DOHH2 (cell line): ENCODE data around the gene NME3.

Experiments used
- H3F3A ChIP-seq: fragments of 200-600 bp; sonication (generic), shearing (Covaris generic); 2 replicates; pipeline ENCODE4 v1.6.0; 2016; ENCODE audit warnings: antibody characterized with exemption, mild to moderate bottlenecking; ENCODE audit not compliant: control insufficient read depth, insufficient read depth
- H3K27ac ChIP-seq: fragments of 200-600 bp; sonication (generic); 2 replicates; pipeline ENCODE4 v1.5.1; 2014; ENCODE audit warnings: low read depth, mild to moderate bottlenecking, low read length, moderate library complexity
- H3K27me3 ChIP-seq: fragments of 200-600 bp; sonication (generic); 2 replicates; pipeline ENCODE4 v1.6.1; 2014; ENCODE audit warnings: mild to moderate bottlenecking, low read length, mixed read lengths; ENCODE audit not compliant: control insufficient read depth
- H3K36me3 ChIP-seq: fragments of 200-600 bp; sonication (generic); 2 replicates; pipeline ENCODE4 v1.6.1; 2014; ENCODE audit warnings: mild to moderate bottlenecking, low read length, moderate library complexity, mixed read lengths; ENCODE audit not compliant: control insufficient read depth
- H3K4me1 ChIP-seq: fragments of 200-600 bp; sonication (generic); 2 replicates; pipeline ENCODE4 v1.6.1; 2014; ENCODE audit warnings: mild to moderate bottlenecking, low read length, mixed read lengths; ENCODE audit not compliant: control insufficient read depth
- H3K4me2 ChIP-seq: fragments of 200-600 bp; sonication (generic); 2 replicates; pipeline ENCODE4 v1.6.0; 2014; ENCODE audit warnings: mild to moderate bottlenecking, low read length, moderate library complexity
- H3K4me3 ChIP-seq: fragments of 200-600 bp; sonication (generic); 2 replicates; pipeline ENCODE4 v1.5.1; 2014; ENCODE audit warnings: mild to moderate bottlenecking, low read length, mixed read lengths
- H3K79me2 ChIP-seq: fragments of 200-600 bp; sonication (generic); 2 replicates; pipeline ENCODE4 v1.6.1; 2014; ENCODE audit warnings: mild to moderate bottlenecking, low read length, mixed read lengths; ENCODE audit not compliant: control insufficient read depth
- H3K9me2 ChIP-seq: fragments of 200-600 bp; sonication (generic); replicated peaks from 2 replicates; pipeline ENCODE4 v1.6.1; 2014; ENCODE audit warnings: mild to moderate bottlenecking, low read length, mixed read lengths; ENCODE audit not compliant: control insufficient read depth
- H3K9me3 ChIP-seq: fragments of 200-600 bp; sonication (generic); 2 replicates; pipeline ENCODE4 v1.6.1; 2014; ENCODE audit warnings: antibody characterized with exemption, low read length, mixed read lengths; ENCODE audit not compliant: control insufficient read depth, insufficient read depth
- H4K20me1 ChIP-seq: fragments of 200-600 bp; sonication (generic); 2 replicates; pipeline ENCODE4 v1.6.0; 2014; ENCODE audit warnings: low read depth, mild to moderate bottlenecking, antibody characterized with exemption, low read length, moderate library complexity; ENCODE audit not compliant: control insufficient read depth, insufficient read depth
- CTCF ChIP-seq: fragments of 200-600 bp; sonication (generic); IDR thresholded peaks from one replicate; pipeline ENCODE4 v1.5.1; 2014; ENCODE audit warnings: antibody characterized with exemption, mild to moderate bottlenecking, low read depth, low read length; ENCODE audit not compliant: poor library complexity, severe bottlenecking
- EZH2phosphoT487 ChIP-seq: fragments of 200-600 bp; sonication (generic); IDR thresholded peaks from 2 replicates; pipeline ENCODE4 v1.6.1; 2017; ENCODE audit warnings: borderline replicate concordance, mild to moderate bottlenecking, antibody characterized with exemption, low read length, moderate library complexity, mixed read lengths

The NME3 gene

GRCh38 chr16:1751946-1752345, 19.4 kb downstream of the NME3 start:
- no peaks in the 10 kb centered on the region for H3K9me3 ChIP-seq
- no peak for TF ChIP-seq EZH2phosphoT487
- TF ChIP-seq CTCF: no peak
- peaks cover 54% of the 10 kb centered on the region for H3K36me3 ChIP-seq
- H3K9me2 ChIP-seq: no peaks in the 10 kb centered on the region
- no peaks in the 10 kb centered on the region for H3K4me1 ChIP-seq
- no peak overlapping the region for H3K4me2 ChIP-seq
- H3K27ac ChIP-seq: no peak overlapping the region
- H3K79me2 ChIP-seq: no peaks in the 10 kb centered on the region
- H4K20me1 ChIP-seq: no peaks in the 10 kb centered on the region
- H3F3A ChIP-seq: no peaks in the 10 kb centered on the region
- no peak overlapping the region for H3K4me3 ChIP-seq
- no peaks in the 10 kb centered on the region for H3K27me3 ChIP-seq

- TF ChIP-seq CTCF (no peak), EZH2phosphoT487 (no peak)
- Histone ChIP-seq H3K4me3 (no peak overlapping the region), H3K4me1 (no peaks in the 10 kb centered on the region), H3K79me2 (no peaks in the 10 kb centered on the region), H3K27me3 (no peaks in the 10 kb centered on the region), H3K9me2 (no peaks in the 10 kb centered on the region), H3F3A (no peaks in the 10 kb centered on the region), H3K36me3 (peaks cover 57% of the 10 kb centered on the region), H3K27ac (no peak overlapping the region), H3K4me2 (no peak overlapping the region), H3K9me3 (no peaks in the 10 kb centered on the region), H4K20me1 (no peaks in the 10 kb centered on the region)
Observed at GRCh38 chr16:1749152-1750117, 21.9 kb downstream of the NME3 start.

- H3K9me2 ChIP-seq: no peaks in the 10 kb centered on the region
- H4K20me1 ChIP-seq: no peaks in the 10 kb centered on the region
- no peaks in the 10 kb centered on the region for H3K9me3 ChIP-seq
- H3K79me2 ChIP-seq: no peaks in the 10 kb centered on the region
- peaks cover 63% of the 10 kb centered on the region for H3K36me3 ChIP-seq
- no peak overlapping the region for H3K27ac ChIP-seq
- no peak overlapping the region for H3K4me3 ChIP-seq
- H3K4me2 ChIP-seq: no peak overlapping the region
- no peaks in the 10 kb centered on the region for H3F3A ChIP-seq
- no peak for TF ChIP-seq EZH2phosphoT487
- TF ChIP-seq CTCF: no peak
- H3K27me3 ChIP-seq: no peaks in the 10 kb centered on the region
- H3K4me1 ChIP-seq: no peaks in the 10 kb centered on the region
Observed at GRCh38 chr16:1747934-1748333, 23.4 kb downstream of the NME3 start.
